ENCODE measurements around the gene TARBP1.
"Not testable (repeated sequence)": the region's sequence is repeated elsewhere in the genome, so short reads cannot be mapped to it uniquely, and the experiment has no call there.

TARBP1 gene

GRCh38 chr1:234433563-234434285 is 45.3 kb downstream of the TARBP1 start:
- no peak for DNase-seq

- no peak for DNase-seq
These were observed 47.7 kb downstream of the TARBP1 start for GRCh38 chr1:234431255-234431654.

DNA sequence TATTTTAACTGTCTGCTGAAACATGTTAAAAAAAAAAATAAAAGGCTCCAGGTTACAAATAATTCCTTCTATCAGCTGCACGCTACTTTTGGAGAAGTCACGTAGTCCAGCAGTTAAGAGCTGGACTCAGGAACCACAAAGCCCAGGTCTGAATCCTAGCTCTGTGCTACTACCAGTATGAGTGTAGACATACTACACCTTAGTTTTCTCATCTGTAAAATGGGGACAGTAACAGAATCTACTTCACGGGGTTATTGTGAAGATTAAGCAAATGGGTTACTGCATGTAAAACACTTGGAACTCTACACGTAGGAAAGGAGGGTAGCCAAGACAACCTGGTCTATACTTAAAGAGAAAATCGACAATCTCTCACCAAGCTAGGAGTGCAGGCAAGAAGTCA is 48.3 kb downstream of the TARBP1 start:
- no peak for DNase-seq

DNA sequence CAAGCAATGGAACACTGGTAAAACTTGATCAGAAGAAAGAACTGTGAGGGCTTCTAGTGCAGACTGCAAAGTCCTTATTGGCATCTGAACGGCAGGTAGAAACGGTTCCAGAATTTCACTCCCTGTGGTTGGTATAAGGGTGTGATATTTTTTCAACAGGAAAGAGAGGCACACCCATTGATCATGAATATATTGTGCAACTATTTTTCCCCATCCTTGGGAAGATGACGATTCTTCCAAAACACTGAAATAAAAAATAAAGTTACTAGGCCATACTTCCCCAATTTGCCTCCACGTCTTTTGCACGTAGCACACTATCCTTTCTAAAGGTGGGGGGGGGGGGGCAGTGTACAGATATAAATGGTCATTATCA is 49.6 kb downstream of the TARBP1 start:
- DNase-seq, result no peak

GRCh38 chr1:234427950-234428646 is 50.9 kb downstream of the TARBP1 start:
- DNase-seq, result no peak

DNA sequence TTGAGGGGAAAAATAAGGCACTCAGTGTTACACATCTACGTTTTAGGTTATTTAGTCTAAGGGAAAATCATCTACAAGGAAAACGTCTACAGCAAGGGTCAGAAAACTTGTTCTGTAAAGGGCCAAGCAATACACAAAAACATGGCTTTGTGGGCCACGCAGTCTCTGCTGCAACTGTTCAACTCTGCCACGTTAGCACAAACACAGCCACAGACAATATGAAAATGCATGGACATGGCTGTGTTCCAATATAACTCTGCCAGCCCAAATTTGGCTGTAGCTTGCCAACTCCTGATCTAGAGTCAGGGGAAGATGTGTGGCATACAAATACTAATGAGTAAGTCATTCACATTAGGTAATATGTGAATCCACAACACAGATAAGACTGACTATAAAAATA is 65.0 kb downstream of the TARBP1 start:
- no peak for DNase-seq

GRCh38 chr1:234413485-234413884 is 65.5 kb downstream of the TARBP1 start:
- no peak for DNase-seq

DNA sequence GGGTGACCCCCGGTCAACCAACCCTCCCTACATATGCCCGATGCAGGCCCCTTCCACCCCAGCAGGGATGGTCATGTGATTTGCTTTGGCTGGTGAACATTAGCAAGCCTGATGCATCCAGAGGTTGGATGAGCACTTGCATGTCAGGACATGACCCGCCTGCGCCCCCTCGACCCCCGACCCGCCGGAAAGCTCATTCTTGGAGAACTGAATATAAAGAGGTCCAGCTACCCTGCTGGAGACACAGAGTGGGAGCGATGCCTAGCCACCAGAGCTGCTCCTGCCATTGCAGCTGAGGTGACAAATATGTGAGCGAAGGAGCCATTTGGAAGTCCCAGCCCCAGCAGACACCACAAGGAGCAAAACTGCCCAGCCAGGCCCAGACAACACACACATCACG is 66.1 kb downstream of the TARBP1 start:
- DNase-seq, result no peak

- DNase-seq, result no peak
These were observed 69.7 kb downstream of the TARBP1 start for GRCh38 chr1:234409328-234409727.

DNA sequence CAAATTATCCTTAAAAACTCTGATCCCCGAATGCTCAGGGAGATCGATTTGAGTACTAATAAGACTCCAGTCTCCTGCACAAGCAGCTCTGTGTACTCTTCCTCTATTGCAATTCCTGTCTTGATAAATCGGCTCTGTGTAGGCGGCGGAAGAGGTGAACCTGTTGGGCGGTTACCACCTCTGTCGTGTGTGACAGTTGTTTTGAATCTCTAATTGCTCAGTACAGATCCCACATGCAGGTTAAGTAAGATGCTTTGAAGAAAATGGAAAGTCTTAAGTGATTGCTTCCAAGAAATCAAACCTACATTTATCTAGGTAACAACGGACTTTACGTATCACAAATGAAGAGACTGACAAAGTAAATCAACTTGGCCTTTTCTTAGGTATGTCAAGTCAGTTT is 70.2 kb downstream of the TARBP1 start:
- DNase-seq, result no peak

DNA sequence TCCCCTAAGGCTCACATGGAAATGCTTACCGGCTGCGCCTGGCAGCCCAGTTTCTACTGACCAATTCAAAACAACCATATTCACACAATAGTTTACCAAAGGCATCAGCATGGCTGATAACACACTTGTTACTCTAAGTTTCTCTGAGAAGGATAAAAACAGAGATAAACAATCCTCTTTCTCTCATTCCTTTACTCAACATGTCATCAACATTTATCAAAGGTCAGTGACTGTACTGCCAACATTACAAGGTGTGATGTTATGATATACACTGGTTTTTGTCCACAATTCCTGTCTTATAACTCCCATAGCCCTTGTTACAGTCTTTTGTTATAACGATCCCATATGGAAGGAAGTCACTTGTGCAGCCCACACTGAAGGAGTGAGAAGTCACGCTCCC is 72.1 kb downstream of the TARBP1 start:
- DNase-seq, result no peak

GRCh38 chr1:234405676-234406075 is 73.3 kb downstream of the TARBP1 start:
- DNase-seq, result no peak

- DNase-seq, result no peak
These were observed 76.0 kb downstream of the TARBP1 start for GRCh38 chr1:234402939-234403338.

GRCh38 chr1:234401658-234402057 is 77.3 kb downstream of the TARBP1 start:
- no peak for DNase-seq

- DNase-seq, result no peak
These were observed 78.2 kb downstream of the TARBP1 start for GRCh38 chr1:234400773-234401172.

- not testable (repeated sequence) for DNase-seq
These were observed 79.5 kb downstream of the TARBP1 start for GRCh38 chr1:234399515-234399914.

GRCh38 chr1:234398849-234399381 is 80.1 kb downstream of the TARBP1 start:
- no peak for DNase-seq

DNA sequence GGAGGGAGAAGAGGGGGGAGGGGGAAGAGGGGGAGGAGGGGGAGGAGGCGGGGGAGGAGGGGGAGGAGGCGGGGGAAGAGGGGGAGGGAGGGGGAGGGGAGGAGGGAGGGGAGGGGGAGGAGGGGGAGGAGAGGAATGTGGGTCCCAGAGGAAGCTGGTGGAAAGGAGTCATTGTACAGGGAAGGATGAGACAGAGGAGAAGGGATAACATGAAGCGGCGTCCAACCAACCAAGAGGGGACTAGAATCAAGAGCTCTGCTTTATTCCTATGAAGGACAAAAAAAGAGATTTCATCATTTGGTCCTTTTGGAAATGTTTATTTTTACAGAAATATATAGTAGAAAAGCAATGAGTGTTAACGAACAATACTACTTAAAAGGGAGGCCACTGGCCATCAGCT is 81.2 kb downstream of the TARBP1 start:
- DNase-seq, result no peak

GRCh38 chr1:234396871-234397270 is 82.1 kb downstream of the TARBP1 start:
- no peak for DNase-seq

GRCh38 chr1:234396092-234396491 is 82.9 kb downstream of the TARBP1 start:
- DNase-seq, result no peak

DNA sequence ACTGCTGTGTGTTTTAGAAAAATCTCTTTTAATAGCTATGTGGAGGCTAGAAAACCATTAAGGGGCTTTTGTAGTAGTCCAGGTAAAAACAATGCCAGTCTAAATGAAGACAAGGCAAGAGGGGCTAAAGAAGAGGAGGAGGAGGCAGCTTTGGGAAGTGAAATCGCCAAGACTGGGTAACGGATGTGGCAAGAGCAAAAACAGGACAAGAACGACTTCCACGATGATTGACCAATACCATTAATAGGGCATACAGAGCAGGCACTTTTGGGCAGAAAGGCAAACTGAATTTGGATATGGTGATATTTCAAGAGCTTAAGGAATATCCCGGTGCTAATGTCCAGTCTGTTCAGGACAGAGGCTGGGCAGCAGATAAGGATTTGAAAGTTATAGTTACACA is 83.7 kb downstream of the TARBP1 start:
- no peak for DNase-seq

- no peak for DNase-seq
These were observed 85.8 kb downstream of the TARBP1 start for GRCh38 chr1:234393190-234393589.

- DNase-seq, result no peak
These were observed 90.9 kb downstream of the TARBP1 start for GRCh38 chr1:234388094-234388493.

- no peak for DNase-seq
These were observed 92.9 kb downstream of the TARBP1 start for GRCh38 chr1:234386122-234386521.

Data from NCI-H1436 treated with DMSO at 0.1 percent for 48 hours (cell line).